NCI-H1092 (cell line): Measurements from ENCODE around the gene NAIP.
"Not testable (repeated sequence)": the region's sequence is repeated elsewhere in the genome, so short reads cannot be mapped to it uniquely, and the experiment has no call there.

Experiments used
- DNase-seq: peaks from one replicate; lab custom pipeline; 2025; lab: John Stamatoyannopoulos, UW

Gene NAIP

DNA sequence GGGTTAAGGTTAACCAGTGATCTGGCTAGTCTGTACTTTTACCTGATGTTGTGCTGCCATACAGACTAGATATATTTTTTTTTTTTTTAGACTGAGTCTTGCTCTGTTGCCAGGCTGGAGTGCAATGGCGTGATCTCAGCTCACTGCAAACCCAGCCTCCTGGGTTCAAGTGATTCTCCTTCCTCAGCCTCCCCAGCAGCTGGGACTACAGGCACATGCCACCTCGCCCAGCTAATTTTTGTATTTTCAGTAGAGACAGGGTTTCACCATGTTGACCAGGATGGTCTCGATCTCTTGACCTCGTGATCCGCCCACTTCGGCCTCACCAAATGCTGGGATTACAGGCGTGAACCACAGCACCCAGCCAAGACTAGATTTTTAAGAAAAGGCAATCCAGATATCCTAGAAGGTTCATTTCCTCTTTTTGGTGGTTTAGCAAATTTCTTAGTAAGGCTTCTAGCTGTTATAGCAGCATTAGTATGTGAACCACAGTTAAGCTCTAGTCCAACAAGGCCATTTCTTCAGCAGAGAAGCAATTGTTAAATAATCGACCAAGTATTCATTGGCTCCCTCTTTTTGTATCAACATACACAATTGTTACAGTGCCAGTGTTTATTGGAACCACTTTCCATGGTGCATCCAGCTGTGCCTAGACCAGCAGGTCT, at the start of gene NAIP:
TSS of gene NAIP (minus strand) at position 51 of the 665 bp plus-strand sequence. CDS start 12,424 bp downstream, outside the sequence.
- DNase-seq: not testable (repeated sequence)

DNA sequence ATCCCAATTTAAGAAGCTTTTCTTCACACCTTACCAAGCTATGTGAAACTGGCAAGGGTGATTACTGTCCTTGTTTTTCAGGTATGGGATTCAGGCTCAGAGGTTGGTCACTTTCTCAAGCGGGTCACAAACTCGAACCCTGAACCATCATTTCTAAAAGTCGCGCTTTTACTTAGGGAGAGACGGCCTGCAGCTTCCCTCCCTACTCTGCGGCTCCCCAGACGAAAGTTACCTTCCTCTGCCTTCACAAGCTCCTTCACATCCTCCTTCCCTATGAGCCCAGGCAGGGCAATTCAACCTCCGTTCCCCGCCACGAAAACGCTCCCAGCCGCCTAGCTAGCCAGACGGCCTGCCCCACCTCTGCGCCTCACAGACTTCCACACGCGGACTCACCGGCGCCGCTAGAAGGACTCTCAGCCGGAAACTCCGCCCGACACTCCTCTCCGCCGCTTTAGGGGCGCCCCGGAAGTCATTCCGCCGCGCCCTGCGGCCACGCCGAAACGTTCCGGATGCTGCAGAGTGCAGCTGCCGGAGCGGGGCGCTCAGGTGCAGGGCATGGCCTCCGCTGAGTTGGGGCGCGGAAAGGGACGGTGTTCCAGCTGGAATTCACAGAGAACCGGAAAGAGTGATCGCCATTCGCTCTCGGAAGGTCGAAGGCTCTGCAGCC, 42.3 kb upstream of the NAIP start, which contains the start of gene GTF2H2:
TSS of gene GTF2H2 (minus strand) at position 415 of the 667 bp plus-strand sequence. CDS start 4,913 bp downstream, outside the sequence.
- not testable (repeated sequence) for DNase-seq

DNA sequence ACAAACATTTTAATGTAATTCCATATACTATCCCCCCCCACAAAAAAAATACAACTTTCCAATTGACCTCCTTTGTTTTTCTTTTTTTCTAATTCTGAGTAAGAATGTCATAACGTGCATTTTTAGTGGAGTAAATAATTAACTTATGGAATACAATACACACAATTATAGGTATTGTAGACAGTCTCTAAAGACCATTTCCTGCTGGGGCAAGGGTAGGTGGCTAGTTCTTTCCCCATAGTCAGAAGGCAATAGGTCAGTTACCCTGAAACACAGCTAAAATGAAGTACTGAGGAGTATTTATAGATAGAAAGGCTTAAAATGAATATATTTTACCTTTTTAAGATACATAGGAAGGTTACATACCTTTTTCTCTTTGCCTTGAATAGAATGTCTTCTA, 36.2 kb upstream of the NAIP start:
- not testable (repeated sequence) for DNase-seq

DNA sequence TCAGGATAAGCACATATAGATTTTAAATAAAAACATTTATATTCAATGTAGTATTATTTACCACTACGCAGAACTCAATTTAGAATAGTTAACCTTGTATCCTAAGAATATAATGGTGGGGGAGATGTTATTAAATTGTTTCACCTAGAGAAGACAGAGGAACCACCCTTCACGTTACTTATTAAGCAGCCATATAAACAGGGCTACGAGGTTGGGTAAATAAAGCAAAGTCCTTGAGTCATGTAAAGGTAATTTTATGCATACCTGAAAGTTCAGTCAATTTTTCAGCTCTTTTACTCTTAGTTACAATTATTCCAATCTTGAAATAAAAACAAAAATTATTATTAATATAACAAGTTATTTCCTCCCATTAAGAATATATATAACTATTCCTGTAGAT, 34.3 kb upstream of the NAIP start:
- DNase-seq: not testable (repeated sequence)

GRCh38 chr5:71044808-71045207, 19.7 kb upstream of the NAIP start:
- DNase-seq: not testable (repeated sequence)

- DNase-seq: not testable (repeated sequence)
These were observed 19.0 kb upstream of the NAIP start for GRCh38 chr5:71044128-71044527.

GRCh38 chr5:71031046-71031776, 6.1 kb upstream of the NAIP start:
- not testable (repeated sequence) for DNase-seq

GRCh38 chr5:71020643-71021042, 4.5 kb downstream of the NAIP start:
- DNase-seq: not testable (repeated sequence)

GRCh38 chr5:71018376-71019005, 6.6 kb downstream of the NAIP start:
- DNase-seq: not testable (repeated sequence)

DNA sequence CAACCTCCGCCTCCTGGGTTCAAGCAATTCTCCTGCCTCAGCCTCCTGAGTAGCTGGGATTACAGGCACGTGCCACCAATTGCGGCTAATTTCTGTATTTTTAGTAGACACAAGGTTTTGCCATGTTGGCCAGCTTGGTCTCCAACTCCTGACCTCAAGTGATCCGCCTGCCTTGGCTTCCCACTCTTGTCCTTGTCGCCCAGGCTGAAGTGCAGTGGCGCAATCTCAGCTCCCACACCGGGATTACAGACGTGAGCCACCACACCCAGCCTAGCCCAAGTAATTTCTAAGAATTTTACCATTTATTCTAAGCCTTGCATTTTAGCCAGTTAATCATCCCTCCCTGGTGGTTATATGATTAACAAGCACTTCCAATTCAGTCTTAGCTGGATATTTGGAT, 11.0 kb downstream of the NAIP start:
- no peak for DNase-seq

- no peak for DNase-seq
These were observed 11.6 kb downstream of the NAIP start for GRCh38 chr5:71013575-71013974.

DNA sequence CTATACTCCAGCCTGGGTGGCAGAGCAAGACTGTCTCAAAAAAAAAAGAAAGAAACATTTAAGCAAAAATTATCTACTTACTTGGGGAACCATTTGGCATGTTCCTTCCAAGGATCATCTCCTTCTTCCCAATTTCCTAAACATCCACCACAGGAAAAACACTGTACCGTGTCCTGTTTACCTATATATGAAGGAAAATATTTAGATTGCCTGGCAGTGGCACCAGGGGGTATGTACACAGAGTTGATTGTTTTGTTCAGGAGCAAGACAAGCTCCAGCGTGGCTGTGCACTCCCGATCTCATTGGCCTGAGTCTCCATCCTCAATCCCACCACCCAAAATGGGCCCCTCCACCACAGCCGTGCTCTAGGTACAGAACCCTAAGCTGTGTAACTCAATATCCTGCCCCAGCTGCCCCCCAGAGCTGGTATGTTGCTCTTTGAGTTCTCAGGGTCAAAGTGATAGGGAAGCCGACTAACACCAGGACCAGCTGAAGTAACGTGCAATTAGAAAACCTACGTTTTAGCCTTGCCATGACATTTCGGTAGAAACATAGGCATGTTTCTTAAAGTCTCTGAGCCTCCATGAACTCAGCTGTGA, 13.8 kb downstream of the NAIP start:
- DNase-seq: no peak

DNA sequence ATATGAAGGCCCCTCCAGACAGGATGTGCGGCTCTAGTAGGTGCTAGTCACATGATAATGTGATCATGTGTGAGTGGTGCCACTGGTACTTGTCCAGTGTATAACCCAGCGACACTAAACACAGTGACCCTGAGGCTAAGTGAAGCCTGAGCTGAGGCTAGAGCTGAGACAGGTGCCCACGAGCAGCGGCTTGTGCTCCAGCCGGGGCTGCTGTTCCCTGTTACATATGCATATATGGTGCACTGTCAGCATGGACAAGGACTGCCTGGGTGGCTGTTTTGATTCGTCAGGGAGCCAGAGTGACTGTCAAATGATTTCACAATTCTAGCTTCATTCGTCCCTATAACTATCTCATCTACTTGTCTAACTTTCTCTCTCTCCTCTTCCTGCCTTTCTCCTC, 18.2 kb downstream of the NAIP start:
- DNase-seq: not testable (repeated sequence)

DNA sequence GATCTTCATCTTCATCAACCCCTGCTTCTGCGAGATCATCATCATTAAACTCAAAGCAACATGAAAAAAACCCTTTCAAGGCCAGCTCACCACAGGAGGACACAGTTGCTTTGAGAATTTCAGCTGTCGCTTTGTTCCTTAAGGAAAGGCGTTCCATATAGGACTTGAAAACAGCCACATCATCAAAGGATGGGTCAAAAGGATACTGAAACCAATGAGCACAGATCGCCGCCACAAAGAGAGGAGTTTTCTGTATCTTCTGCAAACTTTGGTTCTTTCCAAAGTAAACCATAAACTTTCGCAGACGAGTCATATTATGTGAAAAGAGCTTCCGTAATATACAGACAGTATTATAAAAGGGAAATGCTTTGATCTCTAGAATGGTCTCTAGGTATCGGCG, 40.3 kb downstream of the NAIP start:
- not testable (repeated sequence) for DNase-seq

DNA sequence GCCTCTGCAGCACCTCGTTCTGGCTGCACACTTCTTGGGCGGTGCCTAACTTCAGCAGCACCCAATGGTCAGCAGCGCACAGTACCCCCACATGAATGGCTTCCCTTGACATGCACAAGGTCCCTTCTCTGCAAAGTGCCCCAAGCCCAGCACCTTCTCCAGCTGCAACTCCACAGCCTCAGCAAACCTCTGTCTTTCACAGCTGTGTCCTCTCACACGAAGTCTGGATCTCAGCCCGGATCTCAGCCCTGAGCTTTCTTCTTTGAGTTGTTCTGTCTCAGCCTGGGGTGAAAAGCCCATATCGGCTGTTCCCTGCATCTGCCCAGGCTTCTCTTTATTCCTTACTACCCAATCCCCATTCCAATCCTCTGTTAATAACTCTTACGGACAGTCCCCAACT, 57.9 kb downstream of the NAIP start:
- DNase-seq: not testable (repeated sequence)

DNA sequence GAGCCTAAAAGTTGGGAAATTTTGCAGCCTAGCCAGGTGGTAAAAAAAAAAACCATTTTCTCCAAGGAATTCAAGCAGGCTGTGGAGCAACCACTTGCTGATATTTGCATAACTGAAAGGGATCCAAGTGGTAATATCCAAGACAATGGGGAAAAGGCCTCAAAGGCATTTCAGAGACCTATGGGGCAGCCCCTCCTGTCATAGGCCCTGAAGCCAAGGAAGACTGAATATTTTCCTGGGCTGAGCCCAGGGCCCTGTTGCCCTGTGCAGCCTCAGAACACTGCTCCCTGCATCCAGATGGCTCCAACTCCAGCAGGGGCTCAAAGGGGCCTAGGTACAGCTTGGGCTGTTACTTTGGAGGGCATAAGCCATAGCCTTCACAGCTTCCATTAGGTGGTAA, 60.6 kb downstream of the NAIP start:
- not testable (repeated sequence) for DNase-seq

- not testable (repeated sequence) for DNase-seq
These were observed 72.1 kb downstream of the NAIP start for GRCh38 chr5:70953068-70953467.

GRCh38 chr5:70932560-70932959, 92.6 kb downstream of the NAIP start:
- DNase-seq: not testable (repeated sequence)

DNA sequence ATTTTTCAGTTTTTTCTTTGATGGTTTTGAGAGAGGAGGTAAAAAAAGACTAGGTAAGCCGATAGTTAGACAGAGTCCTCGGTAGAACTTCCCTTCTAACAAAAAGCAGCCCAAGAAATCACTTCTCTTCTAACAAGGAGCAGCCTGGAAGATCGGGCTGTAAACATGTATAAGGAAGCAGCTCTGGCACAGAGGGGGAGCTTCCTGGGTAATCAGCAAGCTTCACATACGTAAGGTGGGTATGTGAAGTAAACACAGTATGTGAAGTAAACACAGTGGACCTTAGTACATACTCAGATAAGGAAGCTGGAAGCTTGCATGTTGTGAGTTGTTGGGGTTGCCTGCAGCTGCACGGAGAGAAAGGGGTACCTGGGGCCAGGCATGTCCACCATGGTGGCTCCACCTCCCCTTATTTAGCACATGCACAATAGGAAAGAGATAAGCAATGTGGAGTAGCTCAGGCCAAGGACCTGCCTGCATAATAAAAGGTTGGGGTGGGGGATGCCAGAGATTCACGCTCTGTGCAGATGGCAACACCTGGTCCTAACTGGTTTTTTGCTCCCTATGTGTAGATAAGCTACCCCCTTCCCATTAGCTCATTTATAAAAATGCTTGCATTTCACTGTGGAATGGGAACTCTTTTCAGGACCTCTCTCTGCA, 93.3 kb downstream of the NAIP start:
- DNase-seq: not testable (repeated sequence)

- not testable (repeated sequence) for DNase-seq
These were observed 100.0 kb downstream of the NAIP start for GRCh38 chr5:70925211-70925562.
